Inflammatory macrophage (primary cell): ENCODE data around the gene CACNB4.
"Not testable (repeated sequence)": the region's sequence is repeated elsewhere in the genome, so short reads cannot be mapped to it uniquely, and the experiment has no call there.

Experiments used
- DNase-seq, 2 donors: peaks; one replicate each; pipeline ENCODE4 v3.0.0-alpha.2; 2020 to 2022

CACNB4 gene

DNA sequence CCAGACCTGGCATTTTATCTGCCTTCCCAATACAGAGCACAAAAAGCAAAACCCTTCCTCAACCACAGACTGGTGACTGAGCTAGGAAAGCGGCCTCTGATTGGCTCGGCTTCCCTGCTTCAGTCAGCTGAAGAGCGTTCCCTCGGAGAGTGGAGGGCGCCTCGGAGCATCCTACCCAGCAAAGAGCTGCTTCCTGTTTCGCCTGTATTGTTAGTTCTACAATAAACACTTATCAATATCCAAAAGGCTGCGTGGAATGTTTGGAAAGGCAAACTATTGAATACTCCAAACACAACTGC, 125.0 kb downstream of the CACNB4 start:
- DNase-seq: no peak

DNA sequence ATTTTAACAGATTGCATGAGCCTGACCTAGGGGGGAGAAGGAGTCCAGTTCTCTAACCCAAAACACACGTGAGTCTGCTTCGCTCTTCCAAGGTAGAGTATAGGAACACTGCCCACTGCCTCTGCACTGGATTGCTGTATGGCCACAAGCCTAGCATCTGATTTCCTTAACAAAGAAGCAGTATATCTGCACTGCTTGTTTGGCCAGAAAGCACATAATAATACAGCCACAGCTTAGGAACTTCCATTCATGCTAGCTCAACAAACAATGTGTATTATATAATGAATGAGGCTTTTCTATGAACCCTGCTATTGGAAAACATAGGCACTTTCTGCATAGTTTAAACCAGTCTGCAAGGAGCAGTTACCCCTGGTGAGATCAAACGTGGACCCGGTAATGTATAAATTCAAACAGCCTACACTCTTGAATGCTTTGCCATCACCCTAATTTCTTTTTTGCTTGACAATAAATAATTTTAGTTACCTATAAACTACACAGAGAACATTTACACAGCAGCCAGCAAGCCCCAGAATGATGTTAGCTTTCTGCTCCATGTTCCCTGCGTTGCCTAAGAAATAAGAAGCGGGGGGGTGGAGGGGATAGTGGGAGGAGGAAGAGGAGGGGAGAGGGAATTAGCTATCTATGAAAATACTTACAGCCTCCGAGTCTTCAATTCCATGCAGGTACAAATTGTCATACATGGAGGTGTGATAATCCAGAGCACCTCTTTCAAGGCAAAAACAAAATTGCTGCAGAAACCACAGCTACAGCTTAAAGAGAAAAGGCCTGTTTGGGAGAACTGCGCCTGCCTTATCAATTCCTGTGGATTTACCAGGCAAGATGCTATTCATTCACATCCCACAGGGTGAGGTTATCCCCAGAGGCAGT, 125.6 kb downstream of the CACNB4 start:
- no peak for DNase-seq

- no peak for DNase-seq
These were observed 126.4 kb downstream of the CACNB4 start for GRCh38 chr2:151972241-151973012.

GRCh38 chr2:151971301-151972051, 127.4 kb downstream of the CACNB4 start:
- no peak for DNase-seq

GRCh38 chr2:151968770-151969470, 129.9 kb downstream of the CACNB4 start:
- no peak for DNase-seq

DNA sequence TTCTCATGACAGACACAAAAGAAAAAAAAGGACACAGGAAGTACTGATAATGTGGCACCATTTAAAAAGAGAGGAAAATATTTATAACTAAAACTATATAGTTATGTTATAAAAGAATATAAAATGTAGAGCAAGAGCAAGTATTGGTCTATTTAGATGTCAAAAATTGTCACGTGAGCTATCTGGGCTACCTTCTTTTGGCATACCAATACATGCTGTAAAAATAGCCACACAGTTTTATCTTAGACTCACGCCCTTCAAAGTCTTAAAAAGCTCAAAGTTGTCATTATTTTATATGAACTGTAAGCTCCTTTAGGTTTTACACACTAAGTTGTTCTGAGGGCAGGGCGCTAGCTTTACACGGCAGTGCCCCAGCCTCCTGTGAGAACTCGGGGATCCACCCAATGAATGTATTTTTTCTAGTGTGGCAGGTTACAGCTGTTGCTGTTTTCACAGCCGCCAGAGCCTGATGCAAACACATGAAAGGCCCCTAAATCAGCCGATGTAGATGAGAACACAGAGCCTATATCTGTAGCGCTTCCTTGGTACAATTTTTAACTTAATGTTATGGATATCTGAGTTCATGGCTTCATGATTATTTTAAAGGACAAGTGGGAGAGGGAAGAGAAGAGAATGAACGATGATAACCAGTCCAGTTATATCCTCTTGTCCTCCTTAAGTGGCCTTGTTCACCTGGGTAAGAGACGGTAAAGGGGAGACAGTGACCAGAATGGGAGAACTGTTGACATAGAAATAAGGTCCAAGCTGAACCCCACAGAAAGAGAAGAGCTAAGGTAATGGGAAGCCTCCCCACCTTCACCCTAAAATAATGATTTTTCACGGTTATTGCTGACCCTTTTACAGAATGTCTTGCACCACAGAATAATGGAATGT, 130.8 kb downstream of the CACNB4 start:
- no peak for DNase-seq

- no peak for DNase-seq
These were observed 133.0 kb downstream of the CACNB4 start for GRCh38 chr2:151965884-151966283.

GRCh38 chr2:151961558-151961957, 137.3 kb downstream of the CACNB4 start:
- DNase-seq: no peak

- no peak for DNase-seq
These were observed 139.6 kb downstream of the CACNB4 start for GRCh38 chr2:151959238-151959637.

DNA sequence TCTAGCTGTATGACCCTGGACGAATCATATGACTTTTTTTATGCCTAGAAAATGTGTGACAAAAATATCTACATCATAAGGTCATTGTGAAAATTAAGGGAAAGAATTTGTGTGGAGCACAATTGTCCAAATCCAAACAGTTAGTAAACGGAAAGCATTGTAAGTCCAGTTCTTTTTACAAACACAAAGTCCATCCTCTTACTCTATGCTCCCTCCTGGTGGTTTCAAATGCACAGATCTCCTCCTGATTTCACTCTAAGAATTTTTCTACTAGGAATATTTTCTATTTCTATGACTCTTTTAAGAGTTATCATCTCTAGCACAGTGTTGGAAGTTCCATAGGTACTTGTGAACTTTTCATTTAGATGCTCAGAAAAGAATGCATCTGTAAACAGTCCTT, 145.4 kb downstream of the CACNB4 start:
- DNase-seq: no peak

GRCh38 chr2:151952691-151953456, 146.0 kb downstream of the CACNB4 start:
- no peak for DNase-seq

DNA sequence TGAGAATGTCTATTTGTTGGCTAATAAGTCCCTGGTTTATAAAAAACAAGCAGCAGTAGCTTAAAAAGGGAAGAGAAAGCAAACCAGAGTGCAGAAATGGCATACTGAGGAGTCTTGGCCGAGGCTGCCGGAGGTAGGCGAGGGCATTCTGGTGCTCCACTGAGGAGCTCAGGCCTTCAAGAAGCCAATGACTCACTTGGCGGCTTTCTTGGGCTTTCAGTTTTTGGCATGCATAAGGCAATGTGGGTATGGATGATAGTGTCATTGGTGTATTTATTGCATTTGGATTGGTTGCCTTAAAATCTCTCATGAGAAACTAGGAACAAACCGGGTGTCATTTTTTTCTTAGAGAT, 151.1 kb downstream of the CACNB4 start:
- DNase-seq: peak; percentile 80 to 81

- DNase-seq: peak; percentile 36 to 38
These were observed 151.7 kb downstream of the CACNB4 start for GRCh38 chr2:151946899-151947812.

DNA sequence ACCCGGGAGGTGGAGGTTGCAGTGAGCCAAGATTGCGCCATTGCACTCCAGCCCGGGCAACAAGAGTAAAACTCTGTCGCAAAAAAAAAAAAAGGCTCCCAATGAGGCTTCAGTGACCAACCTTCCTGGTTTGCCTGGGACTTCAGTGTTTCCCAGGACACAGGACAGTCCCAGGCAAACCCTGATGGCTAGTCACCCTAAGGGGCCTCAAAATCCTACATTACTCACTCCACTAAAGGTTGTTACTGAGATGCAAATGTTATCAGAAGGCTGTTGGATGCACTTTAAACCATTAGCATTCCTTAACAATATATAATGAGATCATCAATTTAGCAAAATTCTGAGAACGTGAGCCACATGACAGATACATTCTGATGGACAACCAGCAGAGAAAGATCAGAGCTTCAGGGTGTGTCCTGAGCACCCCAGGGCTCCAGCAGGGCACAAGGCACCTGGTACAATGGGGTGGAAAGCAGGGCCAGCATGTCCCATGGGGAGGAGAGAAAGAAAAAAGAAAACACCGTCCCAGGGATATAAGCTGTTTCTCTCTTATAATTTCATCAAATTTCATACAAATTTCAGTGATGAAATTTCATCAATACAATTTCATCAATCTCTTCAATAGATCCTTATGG, 152.5 kb downstream of the CACNB4 start:
- no peak for DNase-seq

DNA sequence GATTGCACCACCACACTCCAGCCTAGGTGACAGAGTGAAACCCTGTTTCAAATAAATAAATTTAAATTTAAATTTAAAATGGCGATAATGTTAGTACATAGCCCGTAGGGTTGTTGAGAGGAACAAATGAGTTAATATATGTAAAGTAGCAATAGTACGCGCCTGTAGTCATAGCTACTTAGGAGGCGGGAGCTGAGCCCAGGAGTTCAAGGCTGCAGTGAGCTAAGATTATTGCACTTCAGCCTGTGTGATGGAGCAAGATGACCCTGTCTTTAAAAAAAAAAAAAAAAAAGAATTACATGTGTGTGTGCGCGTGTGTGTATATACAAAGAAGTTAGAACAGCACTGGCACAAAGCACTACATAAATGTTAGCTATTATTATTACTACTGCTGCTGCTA, 153.2 kb downstream of the CACNB4 start:
- no peak for DNase-seq

GRCh38 chr2:151945186-151945585, 153.7 kb downstream of the CACNB4 start:
- no peak for DNase-seq

- no peak for DNase-seq
These were observed 155.4 kb downstream of the CACNB4 start for GRCh38 chr2:151943461-151943860.

DNA sequence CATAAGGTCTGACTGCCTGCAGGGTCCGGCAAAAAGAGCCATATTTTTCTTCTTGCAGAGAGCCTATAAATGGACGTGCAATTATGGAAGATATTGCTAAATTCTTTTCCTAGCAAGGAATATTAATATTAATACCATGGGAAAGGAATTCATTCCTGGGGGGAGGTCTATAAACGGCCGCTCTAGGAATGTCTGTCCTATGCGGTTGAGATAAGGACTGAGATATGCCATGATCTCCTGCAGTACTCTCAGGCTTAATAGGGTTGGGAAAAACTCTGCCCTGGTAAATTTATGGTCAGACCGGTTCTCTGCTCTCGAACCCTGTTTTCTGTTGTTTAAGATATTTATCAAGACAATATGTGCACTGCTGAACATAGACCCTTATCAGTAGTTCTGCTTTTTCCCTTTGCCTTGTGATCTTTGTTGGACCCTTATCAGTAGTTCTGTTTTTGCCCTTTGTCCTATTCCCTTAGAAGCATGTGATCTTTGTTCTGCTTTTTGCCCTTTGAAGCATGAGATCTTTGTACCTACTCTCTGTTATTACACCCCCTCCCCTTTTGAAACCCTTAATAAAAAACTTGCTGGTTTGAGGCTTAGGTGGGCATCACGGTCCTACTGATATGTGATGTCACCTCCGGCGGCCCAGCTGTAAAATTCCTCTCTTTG, 156.2 kb downstream of the CACNB4 start:
- not testable (repeated sequence) for DNase-seq

DNA sequence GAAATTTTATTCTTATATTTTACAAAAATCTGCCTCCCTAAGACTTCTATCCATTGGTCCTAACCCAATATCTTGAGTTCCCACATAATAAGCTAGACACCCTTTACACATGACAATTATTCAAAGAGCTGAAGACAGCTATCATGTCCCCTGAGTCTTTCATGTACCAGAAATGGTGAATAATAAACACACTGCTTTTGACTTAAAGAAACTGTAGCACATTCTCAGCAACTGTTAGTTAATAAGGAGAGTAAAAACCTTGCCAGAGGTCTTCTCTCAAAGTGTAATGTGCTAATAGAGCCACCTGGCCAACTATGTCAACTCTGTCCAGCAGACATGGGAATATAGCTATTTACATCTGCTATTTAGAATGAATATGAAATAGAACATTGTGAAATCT, 160.9 kb downstream of the CACNB4 start:
- no peak for DNase-seq
